Measurements from ENCODE around the gene SH3BP5.
"Not testable (repeated sequence)": the region's sequence is repeated elsewhere in the genome, so short reads cannot be mapped to it uniquely, and the experiment has no call there.

SH3BP5 gene

DNA sequence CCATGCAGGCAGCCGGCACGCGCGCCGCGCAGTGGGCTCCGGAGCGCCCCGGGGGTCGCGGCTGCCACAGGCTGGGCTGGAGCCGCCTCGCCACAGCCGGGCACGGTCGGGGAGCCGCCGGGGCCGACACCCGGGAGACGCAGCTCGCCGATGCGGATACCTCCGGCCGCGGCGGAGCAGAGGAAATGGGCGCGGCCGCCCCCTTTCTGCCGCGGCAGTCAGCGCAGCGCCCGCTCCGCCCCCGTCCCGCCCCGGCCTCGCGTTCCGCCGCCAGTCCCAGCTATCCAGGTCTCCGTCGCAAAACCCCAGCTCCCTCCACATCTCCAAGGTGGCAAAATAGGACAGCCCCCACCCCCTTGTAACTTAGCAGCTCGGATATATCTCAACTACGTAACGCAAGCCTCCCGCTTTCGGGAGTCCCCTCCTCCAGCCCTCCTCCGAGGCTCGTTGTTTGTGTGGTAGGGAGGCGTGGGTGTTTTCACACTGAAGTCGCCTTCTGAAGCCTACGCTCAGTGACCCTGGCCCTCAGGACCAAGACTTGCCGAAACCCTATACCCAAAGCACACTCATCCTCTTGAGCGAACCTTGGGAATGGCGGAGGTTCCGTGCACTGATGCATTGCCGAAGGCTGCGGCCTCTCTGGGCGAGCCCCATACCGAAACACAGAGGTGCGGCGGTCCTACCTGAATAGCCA lies at the start of gene SH3BP5:
Gene SH3BP5 (minus strand): TSS at position 182 of the 694 bp plus-strand sequence. CDS start 178 bp downstream, at position 4.
- DNase-seq (ENCODE audit: low spot score): peak; percentile 92

DNA sequence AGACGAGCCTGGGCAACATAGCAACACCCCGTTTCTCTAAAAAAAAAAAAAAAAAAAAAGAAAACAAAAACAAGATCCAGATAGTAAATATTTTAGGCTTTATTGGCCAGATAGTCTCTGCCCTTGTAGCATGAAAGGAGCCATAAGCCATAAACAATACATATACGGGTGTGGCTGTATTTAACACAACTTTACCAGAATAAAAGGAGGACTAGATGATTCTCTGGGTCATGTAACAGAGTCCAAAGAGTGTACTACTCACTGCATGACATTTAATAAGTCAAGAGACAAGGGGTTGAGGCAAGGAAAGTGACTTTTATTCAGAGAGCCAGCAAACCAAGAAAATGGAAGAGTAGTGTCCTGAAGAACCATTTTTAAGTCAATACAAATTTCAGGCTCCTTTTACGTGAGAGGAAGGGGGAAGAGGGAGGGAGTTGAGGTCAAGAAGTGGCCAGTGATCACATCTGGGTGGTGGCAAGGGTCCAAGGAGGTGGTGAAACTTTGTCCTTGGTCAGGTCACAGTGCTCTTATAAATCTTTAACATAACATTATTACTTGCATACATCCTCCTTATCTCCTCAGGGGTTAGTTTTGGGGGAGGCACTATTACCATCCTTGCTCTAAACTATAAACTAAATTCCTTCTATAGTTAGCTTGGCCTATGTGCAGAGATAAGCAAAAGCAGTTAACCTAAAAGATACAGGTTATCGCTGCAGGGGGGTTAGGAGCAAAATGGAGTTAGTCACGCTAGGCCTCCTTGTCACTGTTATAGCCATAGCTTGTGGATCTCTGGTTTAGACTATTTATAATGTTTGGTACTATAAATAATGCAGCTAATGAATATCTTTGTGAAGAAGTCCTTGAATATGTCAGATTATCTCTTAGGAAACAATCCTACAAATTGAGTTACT lies 48.8 kb upstream of the SH3BP5 start:
- no peak for DNase-seq (ENCODE audit: low spot score)

- peak; percentile 74 for DNase-seq (ENCODE audit: low spot score)
These were observed 45.8 kb upstream of the SH3BP5 start for GRCh38 chr3:15377961-15378791.

GRCh38 chr3:15375461-15376000 lies 43.1 kb upstream of the SH3BP5 start:
- DNase-seq (ENCODE audit: low spot score): no peak

DNA sequence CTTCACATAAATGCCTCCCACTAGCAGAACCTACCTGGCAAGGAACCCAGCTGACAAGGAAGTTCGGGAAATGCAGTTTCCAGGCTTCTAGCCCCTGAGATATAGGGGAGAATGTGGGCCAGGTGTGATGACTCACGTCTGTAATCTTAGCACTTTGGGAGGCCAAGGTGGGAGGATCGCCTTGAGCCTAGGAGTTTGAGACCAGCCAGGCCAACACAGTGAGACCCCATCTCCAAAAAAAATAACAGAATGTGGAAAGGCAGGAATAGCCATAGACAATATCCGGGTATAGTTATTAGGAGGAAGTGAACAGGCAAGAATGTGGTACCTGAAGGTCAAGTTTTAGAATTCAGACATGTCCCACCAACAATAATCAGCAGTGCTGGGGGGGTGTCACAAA lies 40.5 kb upstream of the SH3BP5 start:
- DNase-seq (ENCODE audit: low spot score): no peak

DNA sequence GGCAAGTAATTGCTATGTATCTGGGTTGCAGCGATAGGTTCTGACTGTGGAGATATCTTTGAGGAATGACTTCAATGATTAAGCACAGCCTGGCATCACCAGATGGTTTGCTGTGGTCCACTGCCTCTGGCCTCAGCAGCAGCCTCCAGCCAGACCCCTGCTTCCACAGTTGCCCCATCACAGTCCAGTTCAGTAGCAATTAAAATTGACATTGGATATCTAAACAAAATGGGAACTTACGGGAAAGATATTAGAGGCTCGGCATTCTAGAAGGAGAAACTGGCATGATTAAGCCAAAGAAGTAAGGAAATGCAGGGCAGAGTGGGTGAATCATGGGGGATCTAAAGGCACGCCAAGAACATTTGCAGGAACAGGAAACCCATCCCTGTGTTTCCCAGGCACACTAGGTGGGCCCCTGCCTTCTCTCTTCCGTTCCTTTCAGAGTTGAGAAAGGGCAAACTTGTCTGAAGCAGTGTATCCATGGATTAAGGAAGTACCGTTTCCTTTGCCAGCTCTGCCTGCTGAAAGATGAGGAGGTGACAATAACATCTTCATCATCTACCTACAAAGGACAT lies 36.3 kb upstream of the SH3BP5 start:
- no peak for DNase-seq (ENCODE audit: low spot score)

DNA sequence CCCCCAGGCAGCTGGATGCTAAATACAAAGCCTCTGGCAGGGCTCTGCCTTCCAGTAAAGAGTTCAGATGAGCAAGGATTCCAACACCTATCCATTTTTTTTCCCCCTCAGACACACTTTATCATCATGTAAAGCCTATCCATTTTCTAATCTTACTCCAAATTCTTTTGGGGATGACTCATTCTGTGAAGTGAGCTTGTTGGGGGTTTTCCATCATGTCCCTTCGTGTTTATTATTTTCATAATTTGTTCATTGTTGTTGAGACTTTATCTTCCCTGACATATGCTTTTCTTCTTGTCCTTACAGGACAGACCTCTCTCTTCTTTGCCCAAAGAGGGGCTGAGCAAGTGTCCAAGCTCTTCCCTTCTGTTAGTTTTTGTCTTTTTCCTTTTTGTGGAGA lies 34.7 kb upstream of the SH3BP5 start:
- DNase-seq (ENCODE audit: low spot score): no peak

- not testable (repeated sequence) for DNase-seq (ENCODE audit: low spot score)
These were observed 31.7 kb upstream of the SH3BP5 start for GRCh38 chr3:15364078-15364477.

DNA sequence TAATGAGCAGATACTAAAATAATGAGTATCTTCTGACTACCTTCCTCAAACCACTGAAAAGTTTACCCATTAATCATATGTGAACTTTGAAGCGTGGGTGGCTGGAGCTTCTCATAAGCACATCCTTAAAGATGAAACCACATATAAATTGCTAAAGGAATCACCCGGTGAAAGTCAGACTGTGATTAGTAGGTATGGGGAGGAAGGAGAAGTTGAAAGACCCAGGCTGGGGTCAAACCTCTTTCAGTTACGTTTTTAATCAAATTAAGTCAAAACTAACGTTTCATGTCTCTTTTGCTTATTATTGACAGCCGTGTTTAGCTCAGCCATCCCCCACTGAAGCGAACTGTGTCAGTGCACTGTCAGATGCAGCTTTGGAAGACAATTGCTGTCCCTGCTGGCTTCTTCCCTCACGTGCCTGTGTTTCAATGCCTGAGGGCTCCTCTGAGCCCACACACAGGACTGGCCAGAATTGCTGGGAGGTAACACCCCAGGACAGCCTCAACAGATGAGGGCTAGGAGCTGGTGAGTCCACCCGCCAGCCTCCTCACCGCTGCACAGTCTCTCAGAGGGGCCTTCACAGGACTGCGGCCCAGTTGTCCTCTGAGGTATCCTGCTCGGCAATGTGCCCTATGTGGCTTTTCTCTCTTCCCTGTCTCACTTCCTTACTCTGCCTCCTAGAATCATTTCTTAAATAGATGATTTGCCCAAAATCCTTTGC lies 29.3 kb upstream of the SH3BP5 start:
- no peak for DNase-seq (ENCODE audit: low spot score)

DNA sequence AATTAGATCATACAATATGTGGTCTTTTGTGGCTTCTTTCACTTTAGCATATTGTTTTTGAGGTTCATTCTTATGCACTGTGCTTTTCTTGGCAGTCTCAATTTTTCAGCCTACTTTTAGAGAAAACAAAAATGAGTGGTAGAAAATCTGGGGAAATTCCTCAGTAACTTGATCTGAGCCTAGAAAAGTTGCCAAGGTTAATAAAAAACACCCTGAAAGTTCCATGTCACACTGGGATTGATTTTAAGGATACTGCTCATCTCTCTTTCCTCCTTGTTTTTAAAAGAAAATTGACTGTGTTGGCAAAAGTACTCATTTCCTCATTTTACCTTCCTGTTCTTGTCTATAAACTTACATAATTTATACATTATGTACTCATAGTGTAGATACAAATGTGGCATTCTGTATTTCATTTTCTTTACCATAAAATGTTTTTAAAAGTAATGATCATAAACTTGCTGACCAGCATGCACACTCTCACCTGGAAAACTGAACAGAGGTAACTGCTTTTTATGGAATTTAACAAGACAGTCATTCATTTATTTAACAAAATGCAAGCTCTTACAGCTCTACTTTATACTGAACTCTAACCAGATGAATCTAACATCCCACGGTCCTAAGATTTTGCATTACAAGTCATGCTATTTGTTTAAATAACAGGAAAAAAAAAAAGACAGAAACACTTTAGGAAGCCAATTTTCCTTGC lies 28.6 kb upstream of the SH3BP5 start:
- DNase-seq (ENCODE audit: low spot score): no peak

- DNase-seq (ENCODE audit: low spot score): no peak
These were observed 27.5 kb upstream of the SH3BP5 start for GRCh38 chr3:15359677-15360397.

GRCh38 chr3:15356651-15357061 lies 24.3 kb upstream of the SH3BP5 start:
- not testable (repeated sequence) for DNase-seq (ENCODE audit: low spot score)

DNA sequence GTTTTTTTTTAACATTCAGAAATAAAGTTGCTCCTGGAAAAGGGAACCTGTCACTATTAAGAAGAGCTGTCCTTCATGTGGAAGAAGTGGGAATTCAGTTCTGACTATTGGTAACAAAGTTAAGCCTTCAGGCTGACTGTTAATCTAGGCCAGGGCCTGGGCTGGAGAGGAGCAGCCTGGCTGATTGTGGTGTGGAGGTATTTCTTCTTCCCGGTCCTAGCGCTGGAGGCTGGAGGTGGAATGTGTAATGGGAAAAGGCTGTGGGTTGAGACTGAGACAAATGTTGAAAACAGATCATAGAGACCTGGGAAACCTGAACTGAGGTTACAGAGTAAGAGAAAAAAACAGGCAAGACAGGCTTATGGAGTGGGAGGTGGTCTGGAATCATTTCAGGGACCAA lies 23.8 kb upstream of the SH3BP5 start:
- no peak for DNase-seq (ENCODE audit: low spot score)

GRCh38 chr3:15355086-15355485 lies 22.7 kb upstream of the SH3BP5 start:
- DNase-seq (ENCODE audit: low spot score): no peak

GRCh38 chr3:15354485-15354884 lies 22.1 kb upstream of the SH3BP5 start:
- no peak for DNase-seq (ENCODE audit: low spot score)

- DNase-seq (ENCODE audit: low spot score): no peak
These were observed 17.8 kb upstream of the SH3BP5 start for GRCh38 chr3:15350141-15350540.

DNA sequence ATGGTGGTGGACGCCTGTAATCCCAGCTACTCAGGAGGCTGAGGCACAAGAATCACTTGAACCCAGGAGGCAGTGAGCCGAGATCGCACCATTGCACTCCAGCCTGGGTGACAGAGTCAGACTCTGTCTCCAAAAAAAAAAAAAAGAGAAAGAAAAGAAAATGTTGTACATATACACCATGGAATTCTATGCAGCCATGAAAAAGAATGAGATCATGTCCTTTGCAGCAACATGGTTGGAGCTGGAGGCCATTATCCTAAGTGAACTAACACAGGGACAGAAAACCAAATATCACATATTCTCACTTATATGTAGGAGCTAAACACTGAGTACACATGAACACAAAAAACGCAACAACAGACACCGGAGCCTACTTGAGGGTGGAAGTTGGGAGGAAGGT lies 17.1 kb upstream of the SH3BP5 start:
- DNase-seq (ENCODE audit: low spot score): not testable (repeated sequence)

GRCh38 chr3:15348246-15348645 lies 15.9 kb upstream of the SH3BP5 start:
- DNase-seq (ENCODE audit: low spot score): no peak

GRCh38 chr3:15347737-15348110 lies 15.3 kb upstream of the SH3BP5 start:
- no peak for DNase-seq (ENCODE audit: low spot score)
